SK-N-SH treated with all-trans-retinoic acid at 6 μM for 48 hours (cell line): Measurements from ENCODE around the gene C16orf96.

Experiments used
- ATAC-seq: fragments of 200-7000 bp; cut with Tn5 transposase; 3 replicates; pipeline ENCODE4 v1.9.1; 2020; ENCODE audit warnings: mild to moderate bottlenecking, moderate library complexity
- ARNTL ChIP-seq: fragments of 450-650 bp; formaldehyde crosslinking; IDR thresholded peaks from 2 replicates; pipeline ENCODE4 v1.5.0; 2020; ENCODE audit warnings: low read depth, mild to moderate bottlenecking, moderate library complexity, borderline replicate concordance
- BACH2 ChIP-seq: fragments of 250-450 bp; sonication (Bioruptor Pico); IDR thresholded peaks from 2 replicates; pipeline ENCODE4 v1.9.0; 2021; ENCODE audit warnings: mild to moderate bottlenecking, borderline replicate concordance
- CSDC2 ChIP-seq: fragments of 250-450 bp; sonication (Bioruptor Pico); IDR thresholded peaks from 2 replicates; pipeline ENCODE4 v1.5.0; 2020; ENCODE audit warnings: mild to moderate bottlenecking, moderate library complexity
- ESRRG ChIP-seq: fragments of 250-450 bp; sonication (Bioruptor Pico); IDR thresholded peaks from 2 replicates; pipeline ENCODE4 v1.6.1; 2021; ENCODE audit warnings: mild to moderate bottlenecking
- GLIS3 ChIP-seq: fragments of 250-450 bp; sonication (Bioruptor Pico); IDR thresholded peaks from 2 replicates; pipeline ENCODE4 v1.5.0; 2020; ENCODE audit warnings: mild to moderate bottlenecking, moderate library complexity
- ISL1 ChIP-seq: fragments of 250-450 bp; sonication (Bioruptor Pico); IDR thresholded peaks from 2 replicates; pipeline ENCODE4 v2.1.2; 2022; ENCODE audit warnings: mild to moderate bottlenecking, moderate library complexity
- OSR1 ChIP-seq: fragments of 250-450 bp; sonication (Bioruptor Pico); IDR thresholded peaks from 2 replicates; pipeline ENCODE4 v1.8.0; 2022; ENCODE audit warnings: moderate library complexity, mild to moderate bottlenecking, inconsistent platforms
- PPARA ChIP-seq: fragments of 250-450 bp; sonication (Bioruptor Pico); IDR thresholded peaks from 2 replicates; pipeline ENCODE4 v1.5.0; 2020; ENCODE audit warnings: mild to moderate bottlenecking, borderline replicate concordance
- RARB ChIP-seq: fragments of 250-450 bp; sonication (Bioruptor Pico); IDR thresholded peaks from 2 replicates; pipeline ENCODE4 v1.8.0; 2021; ENCODE audit warnings: mild to moderate bottlenecking, moderate library complexity
- SNAI2 ChIP-seq: fragments of 250-450 bp; sonication (Bioruptor Pico); IDR thresholded peaks from 2 replicates; pipeline ENCODE4 v1.5.0; 2020; ENCODE audit warnings: mild to moderate bottlenecking, moderate library complexity
- TCF4 ChIP-seq: fragments of 250-450 bp; sonication (Bioruptor Pico); IDR thresholded peaks from 2 replicates; pipeline ENCODE4 v1.8.0; 2021; ENCODE audit warnings: mild to moderate bottlenecking, moderate library complexity, borderline replicate concordance
- TOX ChIP-seq: fragments of 250-450 bp; sonication (Bioruptor Pico); IDR thresholded peaks from 2 replicates; pipeline ENCODE4 v1.8.0; 2021; ENCODE audit warnings: mild to moderate bottlenecking, moderate library complexity, borderline replicate concordance
- ZC3H10 ChIP-seq: fragments of 250-450 bp; sonication (Bioruptor Pico); IDR thresholded peaks from 2 replicates; pipeline ENCODE4 v1.5.1; 2021; ENCODE audit warnings: mild to moderate bottlenecking, moderate library complexity
- ZFP3 ChIP-seq: fragments of 250-450 bp; sonication (Bioruptor Pico); IDR thresholded peaks from 2 replicates; pipeline ENCODE4 v1.5.0; 2020; ENCODE audit warnings: mild to moderate bottlenecking, moderate library complexity
- ZFP30 ChIP-seq: fragments of 450-650 bp; formaldehyde crosslinking; IDR thresholded peaks from 2 replicates; pipeline ENCODE4 v1.5.0; 2022; ENCODE audit warnings: mild to moderate bottlenecking, moderate library complexity
- ZNF565 ChIP-seq: fragments of 450-650 bp; formaldehyde crosslinking; conservative IDR thresholded peaks from 2 replicates; pipeline ENCODE4 v1.5.0; 2020; ENCODE audit warnings: low read depth, mild to moderate bottlenecking, moderate library complexity
- ZNF70 ChIP-seq: fragments of 450-650 bp; formaldehyde crosslinking; IDR thresholded peaks from 2 replicates; pipeline ENCODE4 v1.5.0; 2020; ENCODE audit warnings: mild to moderate bottlenecking, moderate library complexity
- ZNF8 ChIP-seq: fragments of 450-650 bp; formaldehyde crosslinking; IDR thresholded peaks from 2 replicates; pipeline ENCODE4 v1.5.0; 2020; ENCODE audit warnings: mild to moderate bottlenecking, moderate library complexity
- TF ChIP-seq, protein P1 (sequence below): fragments of 250-450 bp; sonication (Bioruptor Pico); IDR thresholded peaks from 2 replicates; pipeline ENCODE4 v1.5.1; 2020; ENCODE audit warnings: low read depth, mild to moderate bottlenecking, moderate library complexity
- TF ChIP-seq, protein P2 (sequence below): fragments of 250-450 bp; sonication (Bioruptor Pico); IDR thresholded peaks from 2 replicates; pipeline ENCODE4 v1.8.0; 2020; ENCODE audit warnings: mild to moderate bottlenecking, moderate library complexity, borderline replicate concordance
- TF ChIP-seq, protein P3 (sequence below): fragments of 250-450 bp; sonication (Bioruptor Pico); IDR thresholded peaks from 2 replicates; pipeline ENCODE4 v1.5.0; 2020; ENCODE audit warnings: mild to moderate bottlenecking, moderate library complexity
- TF ChIP-seq, protein P4 (sequence below): fragments of 250-450 bp; sonication (Bioruptor Pico); IDR thresholded peaks from 2 replicates; pipeline ENCODE4 v1.8.0; 2021; ENCODE audit warnings: low read depth, mild to moderate bottlenecking, moderate library complexity, borderline replicate concordance
- TF ChIP-seq, protein P5 (sequence below): fragments of 250-450 bp; sonication (Bioruptor Pico); IDR thresholded peaks from 2 replicates; pipeline ENCODE4 v1.5.1; 2021; ENCODE audit warnings: mild to moderate bottlenecking, moderate library complexity

Gene C16orf96

DNA sequence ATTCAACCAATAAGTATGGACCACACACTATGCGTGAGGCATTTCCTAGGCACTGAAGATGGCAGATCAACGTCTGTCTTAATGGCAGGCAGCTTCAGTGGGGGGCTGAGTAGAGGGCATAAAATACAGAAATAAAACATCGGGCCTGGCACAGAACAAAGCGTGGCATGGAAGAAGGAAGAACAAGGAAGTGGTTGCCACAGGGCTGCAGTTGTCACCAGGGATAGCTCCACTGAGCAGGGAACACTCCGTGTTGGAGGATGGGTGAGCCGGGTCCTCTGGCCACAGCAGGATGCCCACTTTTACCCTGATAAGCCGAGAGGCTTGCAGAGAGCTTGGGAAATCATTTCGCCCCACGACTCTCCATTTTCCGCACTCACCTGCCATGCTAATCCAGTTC lies 23.9 kb upstream of the C16orf96 start:
- no peak for ATAC-seq
- TF ChIP-seq PPARA, result no peak
- TF ChIP-seq TCF4 (CRISPR knock-in tag), result no peak
- no peak for TF ChIP-seq ISL1 (CRISPR knock-in tag)
- no peak for TF ChIP-seq BACH2 (CRISPR knock-in tag)
- TF ChIP-seq GLIS3 (CRISPR knock-in tag), result no peak
- TF ChIP-seq ARNTL, result no peak
- no peak for TF ChIP-seq CSDC2 (CRISPR knock-in tag)
- TF ChIP-seq ZNF70, result no peak
- TF ChIP-seq RARB, result no peak
- TF ChIP-seq, protein P1, sequence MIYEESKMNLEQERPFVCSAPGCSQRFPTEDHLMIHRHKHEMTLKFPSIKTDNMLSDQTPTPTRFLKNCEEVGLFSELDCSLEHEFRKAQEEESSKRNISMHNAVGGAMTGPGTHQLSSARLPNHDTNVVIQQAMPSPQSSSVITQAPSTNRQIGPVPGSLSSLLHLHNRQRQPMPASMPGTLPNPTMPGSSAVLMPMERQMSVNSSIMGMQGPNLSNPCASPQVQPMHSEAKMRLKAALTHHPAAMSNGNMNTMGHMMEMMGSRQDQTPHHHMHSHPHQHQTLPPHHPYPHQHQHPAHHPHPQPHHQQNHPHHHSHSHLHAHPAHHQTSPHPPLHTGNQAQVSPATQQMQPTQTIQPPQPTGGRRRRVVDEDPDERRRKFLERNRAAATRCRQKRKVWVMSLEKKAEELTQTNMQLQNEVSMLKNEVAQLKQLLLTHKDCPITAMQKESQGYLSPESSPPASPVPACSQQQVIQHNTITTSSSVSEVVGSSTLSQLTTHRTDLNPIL (CRISPR knock-in tag), result no peak
- no peak for TF ChIP-seq ZNF8 (CRISPR knock-in tag)
- no peak for TF ChIP-seq ZFP3 (CRISPR knock-in tag)
- TF ChIP-seq, protein P2, sequence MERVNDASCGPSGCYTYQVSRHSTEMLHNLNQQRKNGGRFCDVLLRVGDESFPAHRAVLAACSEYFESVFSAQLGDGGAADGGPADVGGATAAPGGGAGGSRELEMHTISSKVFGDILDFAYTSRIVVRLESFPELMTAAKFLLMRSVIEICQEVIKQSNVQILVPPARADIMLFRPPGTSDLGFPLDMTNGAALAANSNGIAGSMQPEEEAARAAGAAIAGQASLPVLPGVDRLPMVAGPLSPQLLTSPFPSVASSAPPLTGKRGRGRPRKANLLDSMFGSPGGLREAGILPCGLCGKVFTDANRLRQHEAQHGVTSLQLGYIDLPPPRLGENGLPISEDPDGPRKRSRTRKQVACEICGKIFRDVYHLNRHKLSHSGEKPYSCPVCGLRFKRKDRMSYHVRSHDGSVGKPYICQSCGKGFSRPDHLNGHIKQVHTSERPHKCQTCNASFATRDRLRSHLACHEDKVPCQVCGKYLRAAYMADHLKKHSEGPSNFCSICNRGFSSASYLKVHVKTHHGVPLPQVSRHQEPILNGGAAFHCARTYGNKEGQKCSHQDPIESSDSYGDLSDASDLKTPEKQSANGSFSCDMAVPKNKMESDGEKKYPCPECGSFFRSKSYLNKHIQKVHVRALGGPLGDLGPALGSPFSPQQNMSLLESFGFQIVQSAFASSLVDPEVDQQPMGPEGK, result no peak
- no peak for TF ChIP-seq SNAI2
- TF ChIP-seq TOX (CRISPR knock-in tag), result no peak
- TF ChIP-seq, protein P3, sequence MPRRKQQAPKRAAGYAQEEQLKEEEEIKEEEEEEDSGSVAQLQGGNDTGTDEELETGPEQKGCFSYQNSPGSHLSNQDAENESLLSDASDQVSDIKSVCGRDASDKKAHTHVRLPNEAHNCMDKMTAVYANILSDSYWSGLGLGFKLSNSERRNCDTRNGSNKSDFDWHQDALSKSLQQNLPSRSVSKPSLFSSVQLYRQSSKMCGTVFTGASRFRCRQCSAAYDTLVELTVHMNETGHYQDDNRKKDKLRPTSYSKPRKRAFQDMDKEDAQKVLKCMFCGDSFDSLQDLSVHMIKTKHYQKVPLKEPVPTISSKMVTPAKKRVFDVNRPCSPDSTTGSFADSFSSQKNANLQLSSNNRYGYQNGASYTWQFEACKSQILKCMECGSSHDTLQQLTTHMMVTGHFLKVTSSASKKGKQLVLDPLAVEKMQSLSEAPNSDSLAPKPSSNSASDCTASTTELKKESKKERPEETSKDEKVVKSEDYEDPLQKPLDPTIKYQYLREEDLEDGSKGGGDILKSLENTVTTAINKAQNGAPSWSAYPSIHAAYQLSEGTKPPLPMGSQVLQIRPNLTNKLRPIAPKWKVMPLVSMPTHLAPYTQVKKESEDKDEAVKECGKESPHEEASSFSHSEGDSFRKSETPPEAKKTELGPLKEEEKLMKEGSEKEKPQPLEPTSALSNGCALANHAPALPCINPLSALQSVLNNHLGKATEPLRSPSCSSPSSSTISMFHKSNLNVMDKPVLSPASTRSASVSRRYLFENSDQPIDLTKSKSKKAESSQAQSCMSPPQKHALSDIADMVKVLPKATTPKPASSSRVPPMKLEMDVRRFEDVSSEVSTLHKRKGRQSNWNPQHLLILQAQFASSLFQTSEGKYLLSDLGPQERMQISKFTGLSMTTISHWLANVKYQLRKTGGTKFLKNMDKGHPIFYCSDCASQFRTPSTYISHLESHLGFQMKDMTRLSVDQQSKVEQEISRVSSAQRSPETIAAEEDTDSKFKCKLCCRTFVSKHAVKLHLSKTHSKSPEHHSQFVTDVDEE (CRISPR knock-in tag), result no peak
- TF ChIP-seq, protein P4, sequence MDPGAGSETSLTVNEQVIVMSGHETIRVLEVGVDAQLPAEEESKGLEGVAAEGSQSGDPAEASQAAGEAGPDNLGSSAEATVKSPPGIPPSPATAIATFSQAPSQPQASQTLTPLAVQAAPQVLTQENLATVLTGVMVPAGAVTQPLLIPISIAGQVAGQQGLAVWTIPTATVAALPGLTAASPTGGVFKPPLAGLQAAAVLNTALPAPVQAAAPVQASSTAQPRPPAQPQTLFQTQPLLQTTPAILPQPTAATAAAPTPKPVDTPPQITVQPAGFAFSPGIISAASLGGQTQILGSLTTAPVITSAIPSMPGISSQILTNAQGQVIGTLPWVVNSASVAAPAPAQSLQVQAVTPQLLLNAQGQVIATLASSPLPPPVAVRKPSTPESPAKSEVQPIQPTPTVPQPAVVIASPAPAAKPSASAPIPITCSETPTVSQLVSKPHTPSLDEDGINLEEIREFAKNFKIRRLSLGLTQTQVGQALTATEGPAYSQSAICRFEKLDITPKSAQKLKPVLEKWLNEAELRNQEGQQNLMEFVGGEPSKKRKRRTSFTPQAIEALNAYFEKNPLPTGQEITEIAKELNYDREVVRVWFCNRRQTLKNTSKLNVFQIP (CRISPR knock-in tag), result no peak
- TF ChIP-seq ESRRG (CRISPR knock-in tag), result no peak

DNA sequence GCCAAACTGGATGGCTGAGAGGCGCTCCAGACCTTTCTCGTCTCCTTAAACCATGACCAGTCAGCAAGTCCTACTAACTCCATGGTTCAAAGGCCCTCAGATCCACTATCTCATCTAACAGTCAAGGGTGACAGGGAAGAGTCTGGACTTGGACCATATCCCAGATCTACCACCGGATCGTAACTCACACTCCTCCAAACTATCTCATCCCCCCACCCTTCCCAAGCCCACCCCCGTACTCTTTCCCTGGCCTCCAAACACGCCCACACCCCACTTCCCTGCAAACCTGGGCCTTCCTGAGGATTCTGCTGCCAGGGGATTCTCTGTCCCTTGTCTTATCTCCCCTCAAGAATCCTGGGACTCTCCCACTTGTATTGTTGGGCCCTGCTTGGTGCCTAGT lies 22.6 kb upstream of the C16orf96 start:
- no peak for ATAC-seq
- no peak for TF ChIP-seq BACH2 (CRISPR knock-in tag)
- TF ChIP-seq ARNTL, result no peak
- TF ChIP-seq ZNF70, result no peak
- no peak for TF ChIP-seq ISL1 (CRISPR knock-in tag)
- TF ChIP-seq, protein P5, sequence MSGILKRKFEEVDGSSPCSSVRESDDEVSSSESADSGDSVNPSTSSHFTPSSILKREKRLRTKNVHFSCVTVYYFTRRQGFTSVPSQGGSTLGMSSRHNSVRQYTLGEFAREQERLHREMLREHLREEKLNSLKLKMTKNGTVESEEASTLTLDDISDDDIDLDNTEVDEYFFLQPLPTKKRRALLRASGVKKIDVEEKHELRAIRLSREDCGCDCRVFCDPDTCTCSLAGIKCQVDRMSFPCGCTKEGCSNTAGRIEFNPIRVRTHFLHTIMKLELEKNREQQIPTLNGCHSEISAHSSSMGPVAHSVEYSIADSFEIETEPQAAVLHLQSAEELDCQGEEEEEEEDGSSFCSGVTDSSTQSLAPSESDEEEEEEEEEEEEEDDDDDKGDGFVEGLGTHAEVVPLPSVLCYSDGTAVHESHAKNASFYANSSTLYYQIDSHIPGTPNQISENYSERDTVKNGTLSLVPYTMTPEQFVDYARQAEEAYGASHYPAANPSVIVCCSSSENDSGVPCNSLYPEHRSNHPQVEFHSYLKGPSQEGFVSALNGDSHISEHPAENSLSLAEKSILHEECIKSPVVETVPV (CRISPR knock-in tag), result no peak
- TF ChIP-seq ZNF565, result no peak
- no peak for TF ChIP-seq CSDC2 (CRISPR knock-in tag)
- TF ChIP-seq PPARA, result no peak
- TF ChIP-seq, protein P1 (CRISPR knock-in tag), result no peak
- TF ChIP-seq ZFP30 (CRISPR knock-in tag), result no peak
- TF ChIP-seq ESRRG (CRISPR knock-in tag), result no peak
- TF ChIP-seq, protein P2, result no peak
- no peak for TF ChIP-seq OSR1
- TF ChIP-seq SNAI2, result no peak
- no peak for TF ChIP-seq ZC3H10 (CRISPR knock-in tag)
- TF ChIP-seq, protein P3 (CRISPR knock-in tag), result no peak
